ENCODE data around the gene AMER1.

GRCh38 chrX:64190136-64190740, 15.3 kb downstream of the AMER1 start:
- TF ChIP-seq CTCF (IDR thresholded peaks at IDR 0.05) = no peak
- no peak for TF ChIP-seq POLR2A (IDR thresholded peaks at IDR 0.05)

Measured in prostate gland (tissue), 2 donors.